Lower leg skin (tissue), 3 donors: ENCODE data around the gene APOBEC3B.
"Not testable (repeated sequence)": the region's sequence is repeated elsewhere in the genome, so short reads cannot be mapped to it uniquely, and the experiment has no call there.

Source experiments
- POLR2A ChIP-seq, 2 donors: fragments of 450-650 bp; IDR thresholded peaks; one replicate each; pipeline ENCODE4 v1.6.1; 2016 to 2017; ENCODE audit warnings: antibody characterized with exemption in 2 of 2, mild to moderate bottlenecking in 1 of 2, moderate library complexity in 1 of 2
- TF ChIP-seq, protein P1 (sequence below), 3 donors: fragments of 450-650 bp; IDR thresholded peaks; one replicate each; pipeline ENCODE4 v1.5.1; 2016; ENCODE audit warnings: antibody characterized with exemption in 3 of 3, mild to moderate bottlenecking in 3 of 3, moderate library complexity in 2 of 3

DNA sequence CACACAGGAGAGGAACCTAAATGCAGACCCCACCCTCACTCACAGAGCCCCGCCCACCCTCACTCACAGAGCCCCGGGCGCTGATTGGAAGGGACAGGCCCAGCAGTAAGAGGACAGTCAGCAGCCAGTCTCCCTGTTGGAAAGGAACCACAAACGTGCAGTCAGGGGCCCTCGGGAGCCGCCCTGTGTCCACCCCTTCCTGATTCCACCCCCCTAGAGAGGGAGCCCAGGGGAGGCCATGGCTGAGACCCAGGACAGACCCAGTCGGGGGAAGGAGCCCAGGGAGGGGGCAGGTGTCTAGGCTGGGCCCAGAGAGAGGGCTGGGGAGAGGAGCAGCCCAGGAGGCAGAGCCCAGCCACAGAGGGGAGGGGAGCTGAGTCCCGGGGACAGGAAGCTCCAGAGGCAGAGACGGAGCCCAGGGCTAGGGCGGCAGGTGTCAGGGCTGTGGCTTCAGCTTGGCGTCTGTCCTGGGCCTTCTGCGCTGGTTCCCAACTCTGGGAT lies 10.8 kb downstream of the APOBEC3B start:
- not testable (repeated sequence) for TF ChIP-seq POLR2A (IDR thresholded peaks at IDR 0.05)
- TF ChIP-seq, protein P1, sequence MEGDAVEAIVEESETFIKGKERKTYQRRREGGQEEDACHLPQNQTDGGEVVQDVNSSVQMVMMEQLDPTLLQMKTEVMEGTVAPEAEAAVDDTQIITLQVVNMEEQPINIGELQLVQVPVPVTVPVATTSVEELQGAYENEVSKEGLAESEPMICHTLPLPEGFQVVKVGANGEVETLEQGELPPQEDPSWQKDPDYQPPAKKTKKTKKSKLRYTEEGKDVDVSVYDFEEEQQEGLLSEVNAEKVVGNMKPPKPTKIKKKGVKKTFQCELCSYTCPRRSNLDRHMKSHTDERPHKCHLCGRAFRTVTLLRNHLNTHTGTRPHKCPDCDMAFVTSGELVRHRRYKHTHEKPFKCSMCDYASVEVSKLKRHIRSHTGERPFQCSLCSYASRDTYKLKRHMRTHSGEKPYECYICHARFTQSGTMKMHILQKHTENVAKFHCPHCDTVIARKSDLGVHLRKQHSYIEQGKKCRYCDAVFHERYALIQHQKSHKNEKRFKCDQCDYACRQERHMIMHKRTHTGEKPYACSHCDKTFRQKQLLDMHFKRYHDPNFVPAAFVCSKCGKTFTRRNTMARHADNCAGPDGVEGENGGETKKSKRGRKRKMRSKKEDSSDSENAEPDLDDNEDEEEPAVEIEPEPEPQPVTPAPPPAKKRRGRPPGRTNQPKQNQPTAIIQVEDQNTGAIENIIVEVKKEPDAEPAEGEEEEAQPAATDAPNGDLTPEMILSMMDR (IDR thresholded peaks at IDR 0.05): not testable (repeated sequence)
